ENCODE measurements around the gene GYS1.

The GYS1 gene

DNA sequence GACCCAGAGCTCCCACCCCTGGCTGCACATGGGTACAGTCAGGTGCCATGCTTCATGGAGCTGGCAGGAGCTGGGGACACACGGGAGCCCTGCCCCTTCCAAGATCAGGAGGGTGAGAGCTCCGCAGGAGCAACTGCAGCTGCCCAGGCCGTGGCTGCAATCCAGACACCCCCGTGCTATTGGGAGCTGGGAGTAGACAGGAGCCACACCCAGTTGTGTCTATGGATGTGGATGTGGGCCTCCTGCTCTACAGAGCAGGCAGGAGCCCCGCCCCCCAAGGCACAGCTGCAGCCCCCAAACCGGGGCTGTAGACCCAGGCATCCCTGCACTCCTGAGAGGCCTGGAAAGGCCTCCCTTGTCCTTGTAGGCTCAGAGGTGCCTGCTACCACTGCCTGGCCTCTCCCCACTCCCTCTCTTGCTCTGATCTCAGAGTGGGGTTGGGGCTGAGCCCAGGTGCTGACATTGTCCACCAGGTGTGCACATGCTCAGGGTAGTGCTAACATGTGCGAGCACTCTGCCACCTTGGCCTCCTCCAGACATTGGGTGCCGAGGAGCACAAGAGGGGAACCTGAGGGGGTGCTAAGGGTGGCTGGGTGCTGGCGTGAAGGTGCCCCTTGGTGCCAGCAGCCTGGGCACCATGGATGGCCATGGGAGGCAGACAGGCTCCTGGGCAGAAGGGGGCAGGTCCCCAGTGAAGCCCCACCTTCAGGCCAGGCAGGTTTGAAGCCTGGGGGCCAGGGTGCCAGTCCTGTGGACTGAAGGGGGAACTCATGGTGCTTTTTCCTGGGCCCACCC lies 46.4 kb downstream of the GYS1 start:
- Histone ChIP-seq H3K9me3 (ENCODE audit: severe bottlenecking) (peaks cover 16% of the 10 kb centered on the region), H3K27ac (no peak overlapping the region), H3K36me3 (no peaks in the 10 kb centered on the region; the same call in 1 of the 2 replicates), H3K27me3 (ENCODE audit: insufficient read depth, low read depth, severe bottlenecking) (no peaks in the 10 kb centered on the region), H3K4me3 (ENCODE audit: low read depth, low read length) (no peak overlapping the region)
- no peak for DNase-seq
- TF ChIP-seq CTCF (IDR thresholded peaks at IDR 0.05; ENCODE audit: low read depth, low read length), result no peak

- no peaks in the 10 kb centered on the region for H3K27me3 ChIP-seq (ENCODE audit: insufficient read depth, low read depth, severe bottlenecking)
- H3K4me3 ChIP-seq (ENCODE audit: low read depth, low read length), result no peak overlapping the region
- H3K36me3 ChIP-seq, result peaks cover 3% of the 10 kb centered on the region
- TF ChIP-seq CTCF (IDR thresholded peaks at IDR 0.05; ENCODE audit: low read depth, low read length), result no peak
- no peak for DNase-seq
- H3K9me3 ChIP-seq (ENCODE audit: severe bottlenecking), result peaks cover 16% of the 10 kb centered on the region
- H3K27ac ChIP-seq, result no peak overlapping the region
These were observed 47.3 kb downstream of the GYS1 start for GRCh38 chr19:48945817-48946216.

DNA sequence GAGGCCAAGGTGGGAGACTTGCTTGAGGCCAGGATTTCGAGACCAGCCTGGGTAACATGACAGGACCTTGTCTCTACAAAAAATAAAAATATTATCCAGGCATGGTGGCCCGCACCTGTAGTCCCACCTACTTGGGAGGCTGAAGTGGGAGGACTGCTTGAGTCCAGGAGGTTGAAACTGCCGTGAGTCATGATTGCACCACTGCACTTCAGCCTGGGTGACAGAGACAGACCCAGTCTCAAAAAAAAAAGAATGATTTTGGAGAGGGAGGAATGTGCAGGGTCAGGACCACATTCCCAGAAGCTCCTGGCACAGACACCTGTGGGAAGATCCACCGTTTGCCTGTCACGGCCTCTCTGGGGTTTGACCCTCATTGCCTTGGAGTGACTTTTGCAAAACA lies 47.7 kb downstream of the GYS1 start:
- TF ChIP-seq CTCF (IDR thresholded peaks at IDR 0.05; ENCODE audit: low read depth, low read length), result no peak
- DNase-seq, result no peak

DNA sequence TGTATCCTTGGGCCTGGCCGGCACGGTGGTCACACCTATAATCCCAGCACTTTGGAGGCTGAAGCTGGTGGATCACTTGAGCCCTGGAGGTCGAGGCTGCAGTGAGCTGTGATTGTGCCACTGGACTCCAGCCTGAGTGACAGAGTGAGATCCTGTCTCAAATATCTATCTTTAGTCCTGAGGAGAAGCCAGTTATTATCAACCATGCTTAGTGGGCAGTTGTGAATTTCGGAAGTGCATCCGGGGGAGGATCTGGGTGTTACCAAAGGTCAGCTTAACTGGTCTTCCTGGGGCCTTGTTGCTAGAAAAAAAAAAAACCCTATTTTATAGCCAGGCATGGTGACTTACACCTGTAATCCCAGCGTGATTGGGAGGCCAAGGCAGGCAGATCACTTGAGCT lies 50.0 kb downstream of the GYS1 start:
- Histone ChIP-seq H3K27ac (no peak overlapping the region), H3K9me3 (ENCODE audit: severe bottlenecking) (peaks cover 10% of the 10 kb centered on the region), H3K27me3 (ENCODE audit: insufficient read depth, low read depth, severe bottlenecking) (no peaks in the 10 kb centered on the region), H3K36me3 (peaks cover 4% of the 10 kb centered on the region), H3K4me3 (ENCODE audit: low read depth, low read length) (no peak overlapping the region)
- no peak for TF ChIP-seq CTCF (IDR thresholded peaks at IDR 0.05; ENCODE audit: low read depth, low read length)
- DNase-seq, result no peak

More for the DNA sequence above, 47.7 kb downstream of the GYS1 start:
- peaks cover 16% of the 10 kb centered on the region for H3K9me3 ChIP-seq (ENCODE audit: severe bottlenecking)
- H3K36me3 ChIP-seq, result peaks cover 4% of the 10 kb centered on the region
- no peak overlapping the region for H3K4me3 ChIP-seq (ENCODE audit: low read depth, low read length)
- H3K27me3 ChIP-seq (ENCODE audit: insufficient read depth, low read depth, severe bottlenecking), result no peaks in the 10 kb centered on the region
- no peak overlapping the region for H3K27ac ChIP-seq

GRCh38 chr19:48940902-48941301 lies 52.2 kb downstream of the GYS1 start:
- no peaks in the 10 kb centered on the region for H3K9me3 ChIP-seq (ENCODE audit: severe bottlenecking)
- peaks cover 4% of the 10 kb centered on the region for H3K36me3 ChIP-seq
- no peak overlapping the region for H3K4me3 ChIP-seq (ENCODE audit: low read depth, low read length)
- no peak for TF ChIP-seq CTCF (IDR thresholded peaks at IDR 0.05; ENCODE audit: low read depth, low read length)
- no peak for DNase-seq
- no peaks in the 10 kb centered on the region for H3K27me3 ChIP-seq (ENCODE audit: insufficient read depth, low read depth, severe bottlenecking)
- H3K27ac ChIP-seq, result no peak overlapping the region

DNA sequence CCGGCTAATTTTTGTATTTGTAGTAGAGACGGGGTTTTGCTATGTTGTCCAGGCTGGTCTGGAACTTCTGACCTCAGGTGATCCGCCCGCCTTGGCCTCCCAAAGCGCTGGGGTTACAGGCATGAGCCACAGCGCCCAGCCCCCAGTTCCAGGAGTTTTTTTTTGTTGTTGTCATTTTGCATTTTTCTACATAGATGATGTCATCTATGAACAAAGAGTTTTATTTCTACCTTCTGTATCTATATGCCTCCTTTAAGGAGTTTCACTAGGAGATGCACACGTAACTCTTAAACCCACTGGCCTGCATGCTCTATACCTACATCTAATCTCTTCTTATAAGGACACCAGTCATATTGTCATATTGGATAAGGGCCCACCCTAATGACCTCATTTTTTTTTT lies 54.9 kb downstream of the GYS1 start:
- no peak for DNase-seq
- no peaks in the 10 kb centered on the region for H3K9me3 ChIP-seq (ENCODE audit: severe bottlenecking)
- no peak overlapping the region for H3K4me3 ChIP-seq (ENCODE audit: low read depth, low read length)
- no peak for TF ChIP-seq CTCF (IDR thresholded peaks at IDR 0.05; ENCODE audit: low read depth, low read length)
- H3K36me3 ChIP-seq, result peaks cover 4% of the 10 kb centered on the region
- H3K27me3 ChIP-seq (ENCODE audit: insufficient read depth, low read depth, severe bottlenecking), result no peaks in the 10 kb centered on the region
- H3K27ac ChIP-seq, result no peak overlapping the region

All from WERI-Rb-1 (cell line).